SK-N-MC (cell line): ENCODE measurements around the gene ABL1.
"Not testable (repeated sequence)": the region's sequence is repeated elsewhere in the genome, so short reads cannot be mapped to it uniquely, and the experiment has no call there.

Experiments
- DNase-seq: peaks from one replicate; pipeline ENCODE4 v3.0.0-alpha.2; 2011; ENCODE audit warnings: low read depth, low spot score
- H3K27ac ChIP-seq: fragments of 200-600 bp; sonication (generic); 2 replicates; pipeline ENCODE4 v1.5.1; 2016; ENCODE audit warnings: mixed run types
- H3K36me3 ChIP-seq: fragments of 200-600 bp; sonication (generic); 2 replicates; pipeline ENCODE4 v1.6.1; 2017; ENCODE audit warnings: antibody characterized with exemption, low read length, mixed read lengths; ENCODE audit not compliant: insufficient read depth
- H3K4me3 ChIP-seq: fragments of 200-600 bp; sonication (generic); 2 replicates; pipeline ENCODE4 v1.5.1; 2016
- H3K9ac ChIP-seq: fragments of 200-600 bp; sonication (generic); 2 replicates; pipeline ENCODE4 v1.8.0; 2017; ENCODE audit warnings: mixed run types, mixed read lengths; ENCODE audit not compliant: insufficient read length
- H3K9me3 ChIP-seq: fragments of 200-600 bp; sonication (generic); 2 replicates; pipeline ENCODE4 v1.6.1; 2017; ENCODE audit warnings: low read depth, mild to moderate bottlenecking, antibody characterized with exemption, low read length, moderate library complexity, mixed read lengths
- EZH2 ChIP-seq: fragments of 200-600 bp; sonication (generic); IDR thresholded peaks from one replicate; pipeline ENCODE4 v1.6.1; 2017; ENCODE audit warnings: antibody characterized with exemption
- FOXP2 ChIP-seq: optimal IDR thresholded peaks from 2 replicates; pipeline ENCODE3; 2011; ENCODE audit warnings: mild to moderate bottlenecking, moderate library complexity; ENCODE audit not compliant: insufficient read depth; ENCODE audit errors: extremely low read length, control extremely low read depth
- POLR2AphosphoS5 ChIP-seq: IDR thresholded peaks from 2 replicates; pipeline ENCODE4 v1.6.1; 2012; ENCODE audit warnings: mild to moderate bottlenecking, low read depth, low read length, borderline replicate concordance

The ABL1 gene

GRCh38 chr9:130794923-130795495, 40.0 kb upstream of the ABL1 start:
- no peak overlapping the region for H3K4me3 ChIP-seq
- H3K27ac ChIP-seq: no peak overlapping the region
- DNase-seq: no peak
- no peak overlapping the region for H3K9ac ChIP-seq
- TF ChIP-seq POLR2AphosphoS5 (no peak), FOXP2 (no peak), EZH2 (no peak)
- H3K9me3 ChIP-seq: no peaks in the 10 kb centered on the region
- no peaks in the 10 kb centered on the region for H3K36me3 ChIP-seq

DNA sequence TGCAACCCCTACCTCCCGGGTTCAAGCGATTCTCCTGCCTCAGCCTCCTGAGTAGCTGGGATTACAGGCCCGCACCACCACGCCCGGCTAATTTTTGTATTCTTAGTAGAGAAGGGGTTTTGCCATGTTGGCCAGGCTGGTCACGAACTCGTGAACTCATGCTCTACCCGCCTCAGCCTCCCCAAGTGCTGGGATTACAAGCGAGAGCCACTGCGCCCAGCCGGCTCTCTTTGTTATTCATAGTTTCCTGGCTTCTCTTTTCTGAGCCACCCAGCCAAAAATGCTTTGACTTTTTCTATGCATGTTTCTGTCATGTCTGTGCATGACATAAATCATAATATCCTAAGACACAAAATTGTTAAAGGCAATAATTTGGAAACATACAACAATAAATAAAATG, 31.9 kb upstream of the ABL1 start:
- not testable (repeated sequence) for H3K4me3 ChIP-seq, H3K9ac ChIP-seq, H3K27ac ChIP-seq, DNase-seq, H3K36me3 ChIP-seq, H3K9me3 ChIP-seq

DNA sequence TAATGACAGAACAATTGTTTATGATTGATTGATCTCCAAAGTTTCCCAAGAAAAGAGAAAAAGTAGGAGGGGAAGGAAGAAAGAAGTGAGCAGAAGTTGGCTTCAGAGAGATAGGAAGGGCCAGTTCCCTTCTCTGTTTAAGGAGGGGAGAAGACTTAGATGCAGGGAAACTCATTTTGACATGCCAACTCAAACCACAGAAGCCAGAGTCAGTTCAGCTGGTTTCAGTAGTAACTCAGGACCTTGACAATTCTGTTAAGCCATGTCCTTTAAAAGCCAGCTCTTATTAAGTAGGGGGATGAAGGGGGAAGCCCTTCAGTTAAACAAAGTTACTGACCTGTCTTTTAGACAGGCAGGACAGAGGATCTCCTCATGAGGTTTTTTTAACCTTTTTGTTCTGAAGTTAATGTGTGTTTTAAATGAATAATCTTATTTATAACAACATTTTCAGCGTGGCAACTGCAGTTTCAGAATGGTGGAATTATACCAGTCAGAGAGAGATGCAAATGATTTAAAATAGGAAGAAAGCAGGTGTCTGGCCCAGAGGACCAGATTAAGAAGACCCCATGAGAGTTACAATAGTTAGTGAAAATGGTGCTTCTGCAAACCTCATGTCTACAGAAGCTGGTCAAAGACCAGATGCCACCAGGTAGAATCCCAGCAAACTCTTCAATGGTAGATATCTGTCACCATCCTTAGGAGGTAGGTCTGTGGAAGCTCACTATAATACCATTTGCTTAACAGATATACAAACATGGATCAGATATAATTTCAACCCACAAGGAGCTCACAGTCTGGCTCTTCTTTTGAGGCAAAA, 29.3 kb upstream of the ABL1 start:
- Histone ChIP-seq H3K36me3 (no peaks in the 10 kb centered on the region), H3K4me3 (no peak overlapping the region), H3K27ac (no peak overlapping the region), H3K9me3 (peaks cover 4% of the 10 kb centered on the region; the same call in 1 of the 2 replicates), H3K9ac (no peak overlapping the region)
- no peak for DNase-seq
- TF ChIP-seq POLR2AphosphoS5: no peak
- TF ChIP-seq EZH2: no peak
- TF ChIP-seq FOXP2: no peak

GRCh38 chr9:130806327-130806716, 28.7 kb upstream of the ABL1 start:
- TF ChIP-seq POLR2AphosphoS5: no peak
- no peak for TF ChIP-seq FOXP2
- TF ChIP-seq EZH2: no peak
- DNase-seq: no peak
- Histone ChIP-seq H3K27ac (no peak overlapping the region), H3K4me3 (no peak overlapping the region), H3K9me3 (peaks cover 7% of the 10 kb centered on the region; the same call in 1 of the 2 replicates), H3K9ac (no peak overlapping the region), H3K36me3 (no peaks in the 10 kb centered on the region)

DNA sequence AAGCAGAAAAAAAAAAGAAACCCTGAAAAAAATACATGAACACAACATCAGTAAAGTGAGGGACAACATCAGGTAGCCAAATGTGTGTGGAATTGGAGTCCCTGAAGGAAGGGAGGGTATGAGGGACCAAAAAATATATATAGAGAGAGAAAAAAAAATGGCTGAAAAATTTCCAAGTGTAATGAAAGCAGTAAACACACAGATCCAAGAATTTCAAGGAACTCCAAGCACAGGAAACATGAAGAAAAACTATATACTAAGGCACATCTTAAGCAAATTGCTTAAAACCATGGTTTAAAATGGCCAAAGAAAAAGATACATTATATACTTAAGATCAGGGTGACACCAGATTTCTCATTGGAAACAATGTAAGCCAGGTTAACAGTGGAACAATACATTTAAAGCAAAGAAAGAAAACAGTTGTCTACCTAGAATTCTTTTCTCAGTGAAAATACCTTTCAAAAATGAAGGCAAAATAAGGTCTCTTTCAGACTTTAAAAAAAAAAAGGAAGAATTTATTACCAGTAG, 24.4 kb upstream of the ABL1 start:
- TF ChIP-seq EZH2 (no peak), FOXP2 (no peak)
- no peak overlapping the region for H3K4me3 ChIP-seq
- no peak overlapping the region for H3K27ac ChIP-seq
- H3K36me3 ChIP-seq: no peaks in the 10 kb centered on the region
- DNase-seq: no peak
- H3K9me3 ChIP-seq: peaks cover 7% of the 10 kb centered on the region; the same call in 1 of the 2 replicates
- no peak overlapping the region for H3K9ac ChIP-seq

GRCh38 chr9:130815242-130815808, 19.7 kb upstream of the ABL1 start:
- no peaks in the 10 kb centered on the region for H3K36me3 ChIP-seq
- no peak for DNase-seq
- H3K4me3 ChIP-seq: no peak overlapping the region
- H3K9ac ChIP-seq: no peak overlapping the region
- no peak overlapping the region for H3K27ac ChIP-seq
- TF ChIP-seq FOXP2 (no peak), EZH2 (no peak), POLR2AphosphoS5 (no peak)
- peaks cover 3% of the 10 kb centered on the region; the same call in 1 of the 2 replicates for H3K9me3 ChIP-seq

GRCh38 chr9:130817914-130818313, 17.1 kb upstream of the ABL1 start:
- DNase-seq: no peak
- no peaks in the 10 kb centered on the region for H3K9me3 ChIP-seq
- H3K4me3 ChIP-seq: no peak overlapping the region
- no peaks in the 10 kb centered on the region for H3K36me3 ChIP-seq
- no peak overlapping the region for H3K27ac ChIP-seq
- no peak overlapping the region for H3K9ac ChIP-seq
- TF ChIP-seq EZH2 (no peak), FOXP2 (no peak), POLR2AphosphoS5 (no peak)

- H3K36me3 ChIP-seq: no peaks in the 10 kb centered on the region
- H3K4me3 ChIP-seq: no peak overlapping the region
- no peak overlapping the region for H3K9ac ChIP-seq
- H3K27ac ChIP-seq: no peak overlapping the region
- no peak for DNase-seq
- no peak for TF ChIP-seq FOXP2
- TF ChIP-seq EZH2: no peak
- TF ChIP-seq POLR2AphosphoS5: no peak
- no peaks in the 10 kb centered on the region for H3K9me3 ChIP-seq
Observed at GRCh38 chr9:130820135-130820738, 14.8 kb upstream of the ABL1 start.

GRCh38 chr9:130823435-130823834, 11.6 kb upstream of the ABL1 start:
- no peak overlapping the region for H3K4me3 ChIP-seq
- no peak overlapping the region for H3K9ac ChIP-seq
- H3K27ac ChIP-seq: 0 out of 2 replicates have a peak overlapping the region, but pooled peaks have one; percentile 91
- TF ChIP-seq FOXP2 (no peak), EZH2 (no peak), POLR2AphosphoS5 (no peak)
- DNase-seq: no peak
- no peaks in the 10 kb centered on the region for H3K36me3 ChIP-seq
- H3K9me3 ChIP-seq: peaks cover 1% of the 10 kb centered on the region; the same call in 1 of the 2 replicates
